K562 (cell line): ENCODE measurements around the gene STX17. TPM values are rescaled to one million over a fixed set of nuclear protein-coding genes. Genes with fewer than 3 reads are reported as not detected.

Experiments
- ATAC-seq: fragments of 200-7000 bp; cut with Tn5 transposase; 3 replicates; pipeline ENCODE4 v1.9.1; 2020; ENCODE audit warnings: moderate library complexity
- BruUV-seq: library from RNA; stranded (reverse); fragments of 400-500 nt; replicated peaks from 2 replicates; lab custom pipeline; 2021; lab: Mats Ljungman, UMichigan
- CTCF ChIA-PET: fragments of 300-600 bp; formaldehyde crosslinking; extraction: SDS; loops from one replicate; lab custom pipeline; 2021; ENCODE audit warnings: low intra/inter-chr PET ratio; lab: Yijun Ruan, JAX
- POLR2A ChIA-PET: fragments of 300-600, 350-650 bp; sonication (Branson Sonifier 250); formaldehyde crosslinking; extraction: SDS; loops from one replicate; lab custom pipeline; 2021; ENCODE audit warnings: antibody characterized with exemption, inconsistent platforms; lab: Yijun Ruan, JAX
- DNase-seq, 4 experiments: peaks; one replicate each; pipeline versions ENCODE4 v3.0.0 to v3.0.0-alpha.2; 2011 to 2018; ENCODE audit warnings: low spot score in 3 of 4, mixed read lengths in 3 of 4; ENCODE audit errors: extremely low read depth in 1 of 4
- FAIRE-seq: peaks from 2 replicates; lab custom pipeline; 2011; peaks lifted over from hg19 to GRCh38; lab: Jason Lieb, UNC
- H2AFZ ChIP-seq: 2 replicates; pipeline ENCODE4 v1.6.0; 2011; ENCODE audit warnings: low read depth, low read length, control low read depth, inconsistent platforms
- H3K27ac ChIP-seq: fragments of 200-600 bp; 3 replicates; pipeline ENCODE4 v1.8.0; 2011; ENCODE audit warnings: low read depth, mild to moderate bottlenecking, control low read depth, inconsistent platforms, low read length, moderate library complexity, mixed read lengths; ENCODE audit errors: extremely low read depth
- H3K27me3 ChIP-seq, 2 experiments: fragments of 300-600 bp in 1 of 2; 2 replicates in 1 of 2; 3 replicates in 1 of 2; pipeline versions ENCODE4 v1.6.0 to v1.8.0; 2011; ENCODE audit warnings: inconsistent platforms in 2 of 2, low read length in 2 of 2, mild to moderate bottlenecking in 1 of 2, mixed read lengths in 1 of 2, moderate library complexity in 1 of 2; ENCODE audit not compliant: control insufficient read depth in 2 of 2, insufficient read depth in 2 of 2
- H3K36me3 ChIP-seq: fragments of 300-600 bp; 3 replicates; pipeline ENCODE4 v1.8.0; 2011; ENCODE audit warnings: mild to moderate bottlenecking, low read length, inconsistent platforms; ENCODE audit not compliant: control insufficient read depth, insufficient read depth
- H3K4me1 ChIP-seq, 2 experiments: fragments of 200-600 bp in 1 of 2; replicated peaks in 1 of 2; 2 replicates in 1 of 2; 3 replicates in 1 of 2; pipeline versions ENCODE4 v1.5.1 to v1.8.0; 2011; ENCODE audit warnings: inconsistent platforms in 2 of 2, low read length in 2 of 2, mild to moderate bottlenecking in 1 of 2, mixed read lengths in 1 of 2, moderate library complexity in 1 of 2; ENCODE audit not compliant: control insufficient read depth in 2 of 2, insufficient read depth in 2 of 2
- H3K4me2 ChIP-seq: 2 replicates; pipeline ENCODE4 v1.6.1; 2011; ENCODE audit warnings: low read length, control low read depth, inconsistent platforms, mixed read lengths; ENCODE audit not compliant: insufficient read depth
- H3K4me3 ChIP-seq: fragments of 200-600 bp; sonication (generic), shearing (Covaris generic); 2 replicates; pipeline ENCODE4 v1.5.1; 2016; ENCODE audit warnings: control low read depth, inconsistent platforms
- H3K79me2 ChIP-seq: fragments of 200-600 bp; 3 replicates; pipeline ENCODE4 v1.8.0; 2011; ENCODE audit warnings: low read length, inconsistent platforms; ENCODE audit not compliant: control insufficient read depth, insufficient read depth
- H3K9ac ChIP-seq, 2 experiments: 2 replicates each; pipeline versions ENCODE4 v1.6.0 to v1.6.1; 2011; ENCODE audit warnings: low read depth in 2 of 2, low read length in 2 of 2, control low read depth in 1 of 2, inconsistent platforms in 1 of 2, mild to moderate bottlenecking in 1 of 2, mixed read lengths in 1 of 2; ENCODE audit not compliant: insufficient read depth in 1 of 2
- H3K9me1 ChIP-seq: one replicate; pipeline ENCODE4 v1.6.0; 2011; ENCODE audit warnings: inconsistent platforms, mild to moderate bottlenecking, low read length, moderate library complexity; ENCODE audit not compliant: control insufficient read depth, insufficient read depth
- H3K9me3 ChIP-seq: replicated peaks from 2 replicates; pipeline ENCODE4 v1.5.1; 2011; ENCODE audit warnings: low read depth, low read length, inconsistent platforms; ENCODE audit not compliant: control insufficient read depth, insufficient read depth
- H4K20me1 ChIP-seq: replicated peaks from 2 replicates; pipeline ENCODE4 v1.6.1; 2011; ENCODE audit warnings: low read length, inconsistent platforms, mixed read lengths; ENCODE audit not compliant: control insufficient read depth, insufficient read depth
- ADNP ChIP-seq: fragments of 200-800 bp; sonication (Bioruptor generic); IDR thresholded peaks from 2 replicates; pipeline ENCODE4 v1.6.1; 2016; ENCODE audit warnings: missing genetic modification characterization, missing compliant biosample characterization
- BRCA1 ChIP-seq, 2 experiments: fragments of 450-650 bp in 1 of 2; sonication (generic) in 1 of 2; formaldehyde crosslinking in 1 of 2; IDR thresholded peaks; 2 replicates each; pipeline versions ENCODE4 v1.5.0 to v1.6.1; 2017 to 2020; ENCODE audit warnings: mild to moderate bottlenecking in 1 of 2, missing genetic modification reagents in 1 of 2
- CTCFL ChIP-seq: IDR thresholded peaks from 2 replicates; pipeline ENCODE4 v1.6.1; 2011; ENCODE audit warnings: borderline replicate concordance, low read depth, mild to moderate bottlenecking, moderate library complexity, low read length; ENCODE audit not compliant: insufficient read depth, poor library complexity, severe bottlenecking
- HDAC2 ChIP-seq: fragments of 450-650 bp; IDR thresholded peaks from 2 replicates; pipeline ENCODE4 v1.6.1; 2016; ENCODE audit warnings: mild to moderate bottlenecking
- IRF9 ChIP-seq: fragments of 450-650 bp; IDR thresholded peaks from 2 replicates; pipeline ENCODE4 v1.6.1; 2016; ENCODE audit warnings: missing biosample characterization, missing genetic modification characterization
- MEF2D ChIP-seq: conservative IDR thresholded peaks from 2 replicates; pipeline ENCODE4 v1.6.1; 2016; ENCODE audit warnings: low read depth, missing genetic modification characterization, missing compliant biosample characterization
- NR2C1 ChIP-seq, 2 experiments: fragments of 450-650 bp; IDR thresholded peaks; 2 replicates each; pipeline ENCODE4 v1.6.1; 2017; ENCODE audit warnings: mild to moderate bottlenecking in 2 of 2, antibody characterized with exemption in 1 of 2, inconsistent platforms in 1 of 2, missing compliant biosample characterization in 1 of 2, missing genetic modification characterization in 1 of 2
- NUFIP1 ChIP-seq: fragments of 450-650 bp; IDR thresholded peaks from 2 replicates; pipeline ENCODE4 v1.6.1; 2018; ENCODE audit not compliant: partially characterized antibody
- PTBP1 ChIP-seq: fragments of 200-400 bp; formaldehyde crosslinking; IDR thresholded peaks from 2 replicates; pipeline ENCODE4 v1.6.1; 2017; ENCODE audit warnings: low read depth, low read length
- RFX1 ChIP-seq: fragments of 450-650 bp; IDR thresholded peaks from 2 replicates; pipeline ENCODE4 v1.6.1; 2016; ENCODE audit warnings: mild to moderate bottlenecking, moderate library complexity
- SIN3B ChIP-seq: fragments of 450-650 bp; IDR thresholded peaks from 2 replicates; pipeline ENCODE4 v1.6.1; 2017; ENCODE audit warnings: low read depth, mild to moderate bottlenecking, moderate library complexity
- ZNF511 ChIP-seq: sonication (generic); formaldehyde crosslinking; IDR thresholded peaks from 2 replicates; pipeline ENCODE4 v1.8.0; 2022; ENCODE audit warnings: mild to moderate bottlenecking, missing genetic modification reagents
- whole genome bisulfite sequencing: fragments of 100-300 bp; shearing (Covaris generic); methylation state at CpG from one replicate; pipeline ENCODE4 v1.1.6; 2016; ENCODE audit warnings: low coverage, mixed read lengths; ENCODE audit not compliant: insufficient coverage; ENCODE audit errors: missing lambda C conversion rate; 5-methylcytosine and 5-hydroxymethylcytosine counted together
- in situ Hi-C: fragments of 300-500 bp; cut with MboI; formaldehyde crosslinking; loops from 4 replicates; pipeline ENCODE4 v1.15.0; 2018; ENCODE audit warnings: inconsistent platforms, mixed read lengths
- intact Hi-C: fragments of 100-400 bp; cut with micrococcal nuclease; formaldehyde crosslinking; loops from 2 replicates; pipeline ENCODE4 v1.14.2; 2022
- polyA plus RNA-seq, 8 experiments: library from polyadenylated mRNA; depleted of rRNA in 4 of 8; stranded (reverse) in 5 of 8; unstranded in 3 of 8; fragments of >200 nt; fragmentation: Nextera tagmentation in 2 of 8; fragmentation: Illumina TruSeq in 1 of 8; extraction: Ambion mirVana in 2 of 8; extraction: Trizol in 1 of 8; gene quantifications; 2 replicates each; pipeline versions ENCODE4 v1.2.1 to v1.2.3, GENCODE V29; 2011 to 2014; ENCODE audit warnings: inconsistent platforms in 1 of 8, missing spikeins in 1 of 8
- total RNA-seq, 7 experiments: library from RNA; depleted of rRNA in 6 of 7; stranded (reverse); fragments of >200 nt in 6 of 7; fragmentation: Illumina TruSeq in 2 of 7; extraction: Trizol in 2 of 7; gene quantifications; 2 replicates each; pipeline versions ENCODE4 v1.2.1 to v1.2.3, GENCODE V29; 2011 to 2021; ENCODE audit warnings: low replicate concordance in 1 of 7

Gene STX17
- total and polyA plus RNA-seq, 9 of the 15 experiments (the other 6 are each of a cell fraction or from before 2014, with no cell fraction given), result 14.4 to 25.1 (median 19.0) TPM

GRCh38 chr9:99895510-99895909 lies 10.9 kb upstream of the STX17 start:
- POLR2A ChIA-PET, result interaction anchor here (1.0 kb wide), 1 partner anchor 34 kb away, joined by 3 read pairs; no protein-coding TSS in a partner anchor
- Histone ChIP-seq H3K27ac (no peak overlapping the region), H3K9me1 (no peaks in the 10 kb centered on the region), H3K4me3 (no peak overlapping the region), H4K20me1 (no peaks in the 10 kb centered on the region; the same call in 1 of the 2 replicates), H3K9me3 (no peaks in the 10 kb centered on the region), H3K36me3 (no peaks in the 10 kb centered on the region), H3K9ac (no peak overlapping the region), H3K79me2 (no peaks in the 10 kb centered on the region), H3K4me2 (no peak overlapping the region), H2AFZ (no peak overlapping the region), H3K27me3 (peaks cover 0 to 9% of the 10 kb centered on the region in 2 experiments; a peak in 2 of 5 replicates), H3K4me1 (no peaks in the 10 kb centered on the region)
- intact Hi-C loops, result no loop called here
- ATAC-seq (no peak; the same call in 2 of the 3 replicates), FAIRE-seq (no peak), DNase-seq (no peak)
- in situ Hi-C loops, result no loop called here
- BruUV-seq, result no TSS peak
- no peak for TF ChIP-seq SIN3B
- no peak for TF ChIP-seq ADNP (tag)
- no peak for TF ChIP-seq BRCA1 (IDR thresholded peaks at IDR 0.05)
- TF ChIP-seq BRCA1 (CRISPR knock-in tag; IDR thresholded peaks at IDR 0.05), result no peak
- TF ChIP-seq ZNF511 (CRISPR knock-in tag), result no peak
- no peak for TF ChIP-seq RFX1
- TF ChIP-seq MEF2D (tag), result no peak
- TF ChIP-seq PTBP1, result no peak
- TF ChIP-seq CTCFL, result no peak
- no peak for TF ChIP-seq NUFIP1
- no peak for TF ChIP-seq HDAC2
- TF ChIP-seq NR2C1 (IDR thresholded peaks at IDR 0.05), result no peak
- no peak for TF ChIP-seq NR2C1 (tag; IDR thresholded peaks at IDR 0.05)
- TF ChIP-seq IRF9 (tag), result no peak
- CTCF ChIA-PET, result no interaction called here
- WGBS, result 17% methylated on average over 6 of the region's 6 CpGs
